Activated T-cell treated with anti-CD3 and anti-CD28 coated beads for 1 hour (primary cell): ENCODE data around the gene RSBN1.
"Not testable (repeated sequence)": the region's sequence is repeated elsewhere in the genome, so short reads cannot be mapped to it uniquely, and the experiment has no call there.

Experiments used
- DNase-seq: peaks from one replicate; pipeline ENCODE4 v3.0.0-alpha.2; 2020; ENCODE audit warnings: low read depth

RSBN1 gene

DNA sequence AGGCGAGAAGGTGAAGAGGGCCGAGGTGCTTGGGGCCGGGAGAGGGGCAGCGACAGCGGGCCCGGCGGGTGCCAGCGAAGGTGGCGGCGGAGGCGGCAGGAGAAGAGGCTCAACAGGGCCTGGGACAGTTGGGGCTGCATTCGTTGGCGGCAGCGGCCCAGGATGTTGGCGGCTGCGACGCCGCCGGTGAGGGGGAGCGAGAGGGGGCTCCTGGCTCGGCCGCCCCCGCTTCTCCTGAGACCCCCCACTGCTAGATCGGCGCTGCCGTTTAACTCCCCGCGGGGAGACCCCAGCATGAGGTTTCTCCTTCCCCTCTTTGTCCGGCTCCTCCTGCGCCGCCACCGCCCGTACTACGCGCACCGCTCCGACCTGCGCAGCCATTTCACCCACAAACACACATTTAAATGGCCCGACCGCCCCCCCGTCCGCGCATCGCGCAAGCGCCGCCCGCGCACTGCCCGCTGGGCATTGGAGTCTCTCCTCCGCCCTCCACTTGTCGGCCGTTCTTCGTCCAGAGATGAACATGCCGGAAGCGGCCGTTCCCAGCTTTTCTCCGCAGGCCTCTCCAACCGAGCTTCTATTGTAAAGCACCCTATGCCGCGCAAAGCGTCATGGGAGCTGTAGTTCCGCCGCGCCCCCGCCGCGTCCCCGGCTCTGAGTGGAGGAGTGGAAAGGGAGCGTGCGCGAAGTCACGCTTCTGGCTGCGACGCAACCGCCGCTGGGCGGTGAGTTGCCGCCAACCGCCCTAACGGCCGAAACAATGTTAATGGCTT, at the start of gene RSBN1:
RSBN1 (minus strand) TSS at position 589 of the 773 bp plus-strand sequence; CDS start at position 525, 64 bp downstream.
- DNase-seq: peak; percentile 95

DNA sequence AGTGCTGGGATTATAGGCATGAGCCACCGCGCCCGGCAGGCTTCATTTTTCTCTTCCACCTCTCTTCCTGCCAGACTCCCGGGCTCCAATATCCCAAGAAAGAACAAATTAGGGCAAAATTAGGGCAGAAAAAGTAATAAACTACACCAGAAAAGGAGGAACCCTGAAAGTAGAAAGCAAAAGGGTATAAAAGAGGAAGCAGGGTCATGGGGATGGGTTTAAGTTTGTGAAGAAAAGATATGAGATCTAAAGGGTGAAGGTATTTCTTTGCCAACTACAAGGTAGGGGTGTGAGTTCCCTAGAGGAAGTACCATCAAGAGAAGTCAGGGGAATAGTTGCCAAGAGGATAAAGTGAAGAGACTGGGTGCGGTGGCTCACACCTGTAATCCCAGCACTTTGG, 49.4 kb upstream of the RSBN1 start:
- DNase-seq: no peak

DNA sequence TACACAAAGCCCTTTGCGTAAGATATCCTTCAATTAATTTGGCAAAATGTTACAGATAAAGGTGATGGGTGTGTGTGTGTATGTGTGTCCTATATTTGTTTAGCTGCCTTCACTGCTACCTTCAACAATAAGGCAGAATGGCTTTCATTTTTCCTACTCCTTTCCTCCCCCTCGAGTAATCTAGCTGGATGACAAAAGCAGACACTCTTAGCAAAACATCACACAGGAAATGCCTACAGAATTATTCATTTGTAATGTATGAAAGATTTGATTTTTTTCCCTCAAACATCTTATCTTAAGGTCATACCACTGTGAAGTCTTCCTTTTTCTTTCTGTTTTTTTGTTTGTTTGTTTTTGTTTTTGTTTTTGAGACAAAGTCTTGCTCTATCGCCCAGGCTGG, 48.6 kb upstream of the RSBN1 start:
- no peak for DNase-seq

DNA sequence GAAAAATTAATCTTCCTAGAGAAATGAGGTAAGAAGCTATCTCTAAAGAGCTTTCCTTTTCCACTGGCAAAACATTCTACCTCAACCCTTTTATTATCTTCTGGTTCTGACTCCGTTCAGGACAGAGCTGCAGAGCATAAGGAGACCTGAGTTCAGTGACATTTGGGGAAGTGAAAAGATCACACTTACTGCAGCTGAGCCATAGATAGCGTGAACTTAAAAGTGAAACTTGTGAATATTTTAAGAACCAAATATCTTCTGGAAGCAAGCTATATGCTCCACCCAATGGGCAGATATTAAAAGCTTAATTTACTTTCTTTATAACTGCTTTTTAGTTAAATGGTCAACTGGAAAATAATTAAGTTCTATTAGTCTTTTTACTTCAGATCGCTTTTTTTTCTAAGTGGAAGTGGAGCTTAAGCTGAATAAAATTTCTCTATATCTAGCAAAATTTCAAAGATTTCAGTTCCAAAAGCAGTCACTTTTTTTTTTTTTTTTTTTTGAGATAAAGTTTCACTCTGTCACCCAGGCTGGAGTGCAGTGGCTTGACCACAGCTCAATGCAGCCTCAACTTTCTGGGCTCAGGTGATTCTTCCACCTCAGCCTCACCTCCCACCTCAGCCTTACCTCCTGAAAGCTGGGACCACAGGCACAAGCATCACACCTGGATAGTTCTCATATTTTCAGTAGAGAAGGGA, 47.4 kb upstream of the RSBN1 start:
- no peak for DNase-seq

DNA sequence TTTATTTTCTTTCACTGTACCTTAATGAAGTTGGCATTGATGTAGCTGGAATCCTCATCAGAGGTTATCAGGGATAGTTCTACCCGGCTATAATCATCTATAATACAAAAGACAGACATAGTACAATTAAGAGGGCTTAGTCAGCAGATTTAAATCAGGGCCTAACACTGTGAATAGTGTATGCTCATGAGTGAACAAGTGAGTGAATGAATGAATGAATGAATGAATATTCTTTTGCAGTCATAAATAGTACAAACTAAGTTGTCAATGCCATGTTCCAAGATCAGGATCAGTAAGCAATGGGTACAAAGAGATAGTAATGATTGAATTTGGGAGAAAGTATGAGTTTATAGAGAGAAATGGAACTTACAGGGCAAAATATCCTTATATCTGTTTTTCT, 46.7 kb upstream of the RSBN1 start:
- DNase-seq: no peak

DNA sequence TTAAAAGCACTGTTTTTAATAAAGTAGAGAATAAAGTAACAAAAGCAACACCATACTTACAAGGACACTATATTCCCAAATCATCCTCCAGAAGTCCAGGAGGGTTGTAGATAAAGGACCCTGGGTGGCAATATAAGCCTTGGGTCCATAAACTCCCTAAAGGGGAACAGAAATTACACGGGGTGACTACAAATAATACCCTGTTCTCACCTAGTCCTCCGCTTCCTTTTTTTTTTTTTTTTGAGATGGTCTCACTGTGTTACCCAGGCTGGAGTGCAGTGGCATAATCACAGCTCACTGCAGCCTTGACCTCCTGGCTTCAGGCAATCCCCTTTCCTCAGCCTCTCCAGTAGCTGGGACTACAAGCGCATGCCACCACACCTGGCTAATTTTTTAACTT, 46.1 kb upstream of the RSBN1 start:
- DNase-seq: no peak

DNA sequence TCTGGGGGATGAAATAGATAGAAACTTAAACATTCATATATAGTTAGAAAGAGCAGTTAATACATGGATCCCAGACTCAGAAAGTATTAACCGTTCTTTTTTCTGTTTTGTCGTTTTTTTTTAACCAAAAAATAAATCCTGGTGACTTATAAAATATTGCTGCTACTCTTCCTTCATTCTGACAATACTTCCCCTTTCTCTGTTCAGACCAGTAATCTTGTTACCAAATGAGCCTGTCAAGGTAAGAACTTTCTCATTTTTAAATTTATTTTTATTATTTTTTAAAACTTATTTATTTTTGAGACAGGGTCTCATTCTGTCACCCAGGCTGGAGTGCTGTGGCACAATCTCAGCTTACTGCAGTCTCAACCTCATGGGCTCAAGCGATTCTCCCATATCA, 45.5 kb upstream of the RSBN1 start:
- no peak for DNase-seq

DNA sequence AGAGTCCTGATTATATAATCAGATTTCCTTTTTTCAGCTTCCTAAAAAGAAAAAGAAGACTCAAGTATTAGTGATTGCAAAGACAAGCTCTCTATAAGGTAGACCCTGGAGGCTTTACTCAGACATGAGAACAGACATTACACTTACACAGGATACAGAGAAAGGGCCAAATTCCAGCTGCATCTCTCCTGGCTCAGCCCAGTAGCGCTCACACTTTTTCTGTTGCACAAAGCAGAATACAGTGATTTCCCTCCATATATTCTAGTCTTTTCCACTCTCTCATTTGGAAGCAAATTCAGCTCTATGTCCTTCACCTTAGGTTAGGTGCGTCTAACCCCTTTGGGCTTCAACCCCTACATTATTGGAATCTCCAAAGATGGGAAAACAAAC, 44.1 kb upstream of the RSBN1 start:
- DNase-seq: no peak

DNA sequence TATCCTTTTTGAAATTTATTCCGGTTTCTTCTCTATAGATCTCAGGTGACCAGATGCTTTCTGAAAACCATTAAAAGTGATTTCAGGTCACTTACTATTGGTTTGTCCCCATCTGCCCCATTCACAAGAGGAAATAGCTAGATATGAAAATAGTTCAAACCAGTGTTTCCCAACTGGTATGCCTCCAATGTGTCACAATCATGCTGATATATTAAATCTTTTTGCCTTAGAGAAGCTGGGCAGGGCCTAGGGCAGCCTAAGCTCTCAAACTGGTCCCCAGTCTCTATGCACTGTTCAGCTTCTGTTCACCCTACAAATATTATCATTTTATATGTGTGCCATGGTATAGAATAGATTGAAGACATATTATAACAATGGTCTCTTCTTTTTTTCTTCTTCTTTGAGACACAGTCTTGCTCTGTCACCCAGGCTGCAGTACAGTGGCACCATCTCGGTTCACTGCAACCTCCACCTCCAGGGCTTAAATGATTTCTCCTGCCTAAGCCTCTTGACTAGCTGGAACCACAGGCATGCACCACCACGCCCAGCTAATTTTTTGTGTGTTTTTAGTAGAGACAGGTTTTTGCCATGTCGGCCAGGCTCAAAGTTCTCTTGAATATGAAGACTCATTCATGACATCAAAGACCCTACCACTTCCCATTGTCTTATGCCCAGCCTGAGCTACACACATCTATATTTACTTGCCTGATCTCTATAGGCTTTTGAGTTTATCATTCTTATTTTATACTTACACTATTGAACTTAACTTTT, 43.5 kb upstream of the RSBN1 start:
- no peak for DNase-seq

DNA sequence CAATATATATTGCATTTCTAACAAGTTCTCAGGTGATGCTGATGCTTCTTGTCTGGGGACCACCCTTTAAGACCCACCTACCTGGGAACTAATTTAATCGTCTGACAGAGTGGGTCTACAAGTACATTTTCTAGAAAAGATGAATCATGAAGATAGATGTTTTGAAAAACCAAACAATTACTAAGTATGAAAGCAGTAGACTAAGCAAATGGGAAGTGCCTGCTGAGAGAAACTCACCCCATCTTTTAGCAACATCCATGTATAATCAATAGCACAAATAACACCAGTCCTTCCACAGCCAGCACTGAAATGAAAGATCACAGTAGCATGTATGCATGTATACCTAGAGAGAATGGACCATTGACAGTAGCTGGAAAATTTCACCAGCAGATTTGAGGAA, 42.0 kb upstream of the RSBN1 start:
- no peak for DNase-seq

DNA sequence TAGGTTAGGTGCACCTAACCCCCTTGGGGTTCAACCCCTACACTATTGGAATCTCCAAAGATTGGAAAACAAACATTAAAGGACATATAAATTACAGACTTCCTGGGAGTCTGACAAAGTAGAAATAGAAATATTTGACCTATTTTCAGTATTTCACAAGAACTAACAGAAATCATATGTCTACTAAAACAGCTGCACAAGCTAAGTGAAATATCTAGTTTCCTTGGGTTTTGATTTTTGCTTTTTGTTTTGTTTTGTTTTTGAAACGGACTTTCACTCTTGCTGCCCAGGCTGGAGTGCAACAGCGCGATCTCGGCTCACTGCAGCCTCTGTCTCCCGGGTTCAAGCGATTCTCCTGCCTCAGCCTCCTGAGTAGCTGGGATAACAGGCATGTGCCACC, 40.4 kb upstream of the RSBN1 start:
- not testable (repeated sequence) for DNase-seq

DNA sequence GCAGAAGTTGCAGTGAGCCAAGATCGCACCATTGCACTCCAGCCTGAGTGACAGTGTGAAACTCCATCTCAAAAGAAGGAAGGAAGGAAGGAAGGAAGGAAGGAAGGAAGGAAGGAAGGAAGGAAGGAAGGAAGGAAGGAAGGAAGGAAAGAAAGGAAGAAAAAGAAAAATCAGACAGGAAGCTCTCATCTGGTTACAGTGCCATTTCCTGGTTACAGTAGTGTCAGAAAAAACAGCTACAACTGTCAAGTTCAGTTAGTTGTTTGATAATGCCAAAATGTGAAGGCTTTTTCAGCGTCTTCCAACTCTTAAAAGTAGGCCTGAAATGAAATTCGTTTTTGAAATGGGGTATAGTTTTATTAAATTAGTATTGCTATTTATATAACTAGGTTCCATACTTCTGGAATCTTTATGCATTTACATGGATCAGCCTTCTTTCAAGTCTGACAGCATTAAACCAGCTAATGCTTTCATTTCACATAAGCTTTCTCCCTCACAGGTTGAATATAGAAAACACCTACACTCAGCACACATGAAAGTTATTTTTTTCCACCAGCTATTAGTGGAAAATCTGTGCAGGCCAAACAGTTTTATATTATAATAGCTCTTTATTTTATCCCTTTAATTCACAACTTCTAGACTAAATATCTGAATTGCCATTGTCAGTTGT, 38.0 kb upstream of the RSBN1 start:
- DNase-seq: no peak

DNA sequence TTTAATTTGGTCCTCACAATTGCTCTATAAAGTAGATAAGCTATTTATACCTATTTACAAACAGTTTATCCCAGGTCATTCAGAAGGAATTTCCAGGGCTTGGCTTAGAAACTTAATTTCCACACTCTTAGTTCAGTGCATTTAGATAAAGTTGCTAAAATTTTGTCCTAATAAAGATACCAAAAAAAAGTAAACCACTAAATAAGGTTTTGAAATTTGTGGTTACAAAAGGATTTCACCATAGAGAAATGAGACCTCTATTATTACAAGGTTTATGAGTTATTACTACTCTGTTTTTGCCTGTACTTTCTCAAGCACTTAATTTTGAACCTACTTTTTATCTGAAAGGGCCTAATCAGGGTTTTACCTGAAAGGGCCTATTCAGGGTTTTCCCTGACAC, 36.8 kb upstream of the RSBN1 start:
- no peak for DNase-seq

DNA sequence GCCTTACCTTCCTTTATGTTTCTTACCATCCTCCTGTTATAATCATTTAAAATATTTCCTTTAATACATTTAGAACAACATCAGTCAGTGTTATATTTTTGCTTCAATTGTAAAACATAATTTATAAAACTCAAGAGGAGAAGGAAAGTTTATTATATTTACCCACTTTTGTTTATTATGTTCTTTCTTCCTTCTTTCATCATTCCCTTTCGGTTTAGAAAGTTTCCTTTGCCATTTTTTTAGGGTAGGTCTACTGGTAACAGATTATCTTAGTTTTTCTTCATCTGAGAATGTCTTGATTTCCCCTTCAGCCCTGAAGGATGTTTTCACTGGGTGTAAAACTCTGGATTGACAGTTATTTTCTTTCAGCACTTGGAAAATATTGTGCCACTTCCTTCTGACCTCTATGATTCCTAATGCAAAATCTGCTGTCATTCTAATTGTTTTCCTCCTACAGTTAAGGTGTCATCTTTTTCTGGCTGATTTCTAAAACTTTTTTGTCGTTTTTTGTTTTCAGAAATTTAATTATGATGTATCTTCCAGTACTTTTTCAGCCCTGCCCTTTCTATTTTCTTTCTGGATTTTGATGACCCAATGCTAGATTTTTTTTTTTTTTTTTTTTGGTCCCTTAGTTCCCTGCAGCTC, 34.2 kb upstream of the RSBN1 start:
- DNase-seq: no peak

DNA sequence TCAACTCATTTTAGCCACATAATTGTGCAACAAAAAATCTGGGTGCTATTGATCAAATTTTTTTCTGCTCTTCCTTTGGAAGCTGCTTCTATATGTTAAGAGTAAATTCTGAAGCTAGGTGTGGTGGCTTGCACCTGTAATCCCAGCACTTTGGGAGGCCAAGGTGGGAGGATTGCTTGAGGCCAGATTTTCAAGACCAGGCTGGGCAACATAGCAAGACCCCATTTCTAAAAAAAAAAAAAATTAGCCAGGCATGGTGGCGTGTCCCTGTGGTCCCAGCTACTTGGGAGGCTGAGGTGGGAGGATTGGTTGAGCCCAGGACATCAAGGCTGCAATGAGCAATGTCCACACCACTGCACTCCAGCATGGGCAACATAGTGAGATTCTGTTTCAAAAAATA, 24.3 kb upstream of the RSBN1 start:
- no peak for DNase-seq

DNA sequence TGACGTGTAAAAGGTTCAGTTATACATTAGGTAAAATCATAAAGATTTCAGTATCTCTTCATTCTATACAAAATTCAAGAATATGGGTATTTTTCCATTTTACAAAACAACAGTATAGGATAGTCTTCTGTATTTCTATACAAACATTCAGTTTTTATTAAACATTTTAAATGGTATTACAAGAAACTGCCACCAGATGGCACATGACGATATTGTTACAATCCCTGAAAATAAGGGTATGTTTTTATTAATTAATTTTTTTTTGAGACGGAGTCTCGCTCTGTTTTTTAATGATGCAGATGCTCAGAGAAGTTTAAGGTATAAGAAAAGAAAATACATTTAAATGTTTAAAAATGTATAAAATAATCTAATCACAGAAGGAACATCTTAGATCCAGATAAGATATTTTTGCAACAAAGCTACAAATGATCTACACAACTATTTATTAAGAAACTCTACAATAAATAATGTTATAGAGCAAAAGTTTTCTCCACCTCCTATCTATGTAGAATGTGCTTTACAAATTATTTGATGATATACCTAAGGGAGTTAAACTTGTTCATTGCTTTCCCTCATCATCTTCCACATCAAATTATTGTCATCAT, 23.5 kb upstream of the RSBN1 start:
- no peak for DNase-seq

DNA sequence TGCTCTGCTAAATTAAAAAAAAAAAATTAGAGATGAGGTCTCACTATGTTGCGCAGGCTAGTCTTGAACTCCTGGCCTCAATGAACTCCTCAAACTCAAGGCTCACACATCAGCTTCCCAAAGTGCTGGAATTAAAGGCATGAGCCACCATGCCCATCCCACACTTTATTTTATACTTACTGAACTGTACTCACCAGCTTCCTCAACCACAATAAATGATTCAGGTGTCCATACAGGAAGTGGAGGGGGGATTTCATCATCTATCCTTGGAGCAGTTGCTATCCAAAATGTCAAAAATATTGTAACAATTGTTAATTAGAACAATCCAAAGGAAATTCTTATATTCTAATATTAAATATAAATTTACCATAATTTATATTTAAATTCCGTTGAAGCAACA, 22.4 kb upstream of the RSBN1 start:
- no peak for DNase-seq

DNA sequence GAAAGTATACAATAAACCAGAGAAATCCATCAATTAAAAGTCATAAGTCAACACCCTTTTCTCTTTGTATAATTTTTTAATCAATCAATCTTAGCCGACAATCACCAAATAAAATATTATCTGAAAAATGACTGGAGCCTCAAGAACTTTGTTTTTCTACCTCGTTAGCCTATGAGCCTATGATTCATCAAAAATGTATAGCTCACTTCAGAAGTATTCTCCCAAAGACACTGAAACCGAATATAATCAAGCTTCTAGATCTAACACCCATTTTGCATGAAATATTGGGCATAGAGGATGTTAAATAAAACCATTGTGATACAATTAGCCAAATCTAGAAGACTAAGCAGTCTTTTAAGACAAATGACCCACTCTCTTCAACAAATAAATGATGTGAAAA, 17.8 kb upstream of the RSBN1 start:
- no peak for DNase-seq

DNA sequence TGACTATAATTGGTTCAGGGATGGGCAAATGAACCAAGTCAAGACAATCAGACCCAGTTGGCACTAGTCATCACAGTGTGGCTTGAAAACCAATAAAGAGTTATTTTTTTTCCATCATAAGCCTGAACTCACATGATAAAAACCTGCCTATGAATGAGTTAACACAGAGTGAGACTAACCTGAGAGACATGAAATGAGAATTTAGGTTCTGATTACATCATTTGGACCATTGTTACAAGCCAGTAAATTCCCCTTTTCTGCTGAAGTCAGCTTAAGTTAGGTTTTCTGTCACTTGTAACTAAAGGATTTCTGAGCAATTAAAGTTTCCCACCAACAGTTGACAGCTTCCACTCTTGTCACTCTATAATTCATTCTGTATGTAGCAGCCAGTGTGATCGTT, 9.6 kb upstream of the RSBN1 start:
- DNase-seq: no peak

DNA sequence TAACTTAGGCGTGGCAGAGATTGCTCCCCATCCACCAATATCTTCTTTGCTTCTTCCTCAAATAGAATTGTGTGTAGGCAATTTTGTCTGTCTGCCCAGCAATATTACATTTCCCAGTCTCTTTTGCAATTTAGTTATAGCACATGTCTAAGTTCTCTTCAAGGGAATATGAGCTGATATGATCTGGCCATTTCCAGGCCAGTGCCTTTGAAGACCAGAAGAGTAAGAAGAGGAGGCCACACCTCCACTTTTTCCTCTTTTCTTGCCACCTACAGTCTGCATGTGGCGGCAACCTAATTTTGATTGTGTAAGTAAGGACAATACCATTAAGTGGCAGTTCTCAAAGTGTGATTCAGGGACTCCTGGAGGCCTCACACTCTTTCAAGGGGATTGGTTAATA, 6.3 kb upstream of the RSBN1 start:
- DNase-seq: no peak

DNA sequence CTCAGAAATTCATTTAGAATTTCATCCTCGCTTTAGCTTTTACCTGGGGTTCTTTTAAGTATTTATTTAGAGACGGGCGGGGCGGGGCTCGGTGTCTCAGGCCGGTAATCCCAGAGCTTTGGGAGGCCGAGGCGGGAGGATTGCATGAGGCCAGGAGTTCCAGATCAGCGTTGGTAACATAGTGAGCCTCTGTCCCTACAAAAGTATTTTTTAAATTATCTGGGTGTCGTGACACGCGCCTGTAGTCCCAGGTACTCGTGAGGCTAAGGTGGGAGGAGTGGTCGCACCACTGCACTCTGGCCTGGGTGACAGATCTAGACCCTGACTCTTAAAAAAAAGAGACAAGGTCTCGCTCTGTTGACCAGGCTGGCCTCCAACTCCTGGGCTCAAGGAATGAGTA, 942 bp upstream of the RSBN1 start:
- no peak for DNase-seq
